ENCODE data around the gene C17orf100.

DNA sequence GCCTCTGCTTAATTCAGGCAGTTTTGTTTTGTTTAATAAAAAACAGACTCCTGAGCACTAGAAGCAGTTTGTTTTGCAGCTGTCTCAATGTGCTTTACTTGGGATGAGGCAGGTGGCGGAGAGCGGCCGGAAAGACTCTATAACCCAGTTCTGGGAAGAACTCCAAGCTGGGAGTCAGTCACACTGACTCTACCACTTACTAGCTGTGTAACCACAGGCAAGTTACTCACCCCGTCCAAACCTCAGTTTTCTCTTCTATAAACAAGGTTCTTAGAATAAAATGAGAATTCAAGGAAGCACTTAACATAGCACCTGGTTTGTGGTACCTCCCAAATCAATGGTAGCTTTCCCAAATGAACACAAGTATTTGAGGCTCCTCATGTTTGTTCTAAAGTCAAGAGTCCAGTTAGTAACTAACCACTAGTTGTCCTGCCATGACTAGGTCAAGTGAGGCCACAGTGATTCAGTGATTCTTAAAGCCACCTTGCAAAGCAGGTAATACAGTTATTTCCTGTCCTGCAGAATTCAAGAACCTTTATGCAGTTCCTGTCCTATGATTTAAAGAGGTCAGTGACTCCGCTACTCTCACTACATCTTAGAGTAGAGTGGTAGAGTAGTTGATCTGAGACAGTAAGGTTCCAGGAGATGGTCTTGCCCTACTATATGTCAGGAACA is 8.0 kb upstream of the C17orf100 start:
- TF ChIP-seq CTCF (IDR thresholded peaks at IDR 0.05; ENCODE audit: low read length) (no peak), EZH2phosphoT487 (IDR thresholded peaks at IDR 0.05; ENCODE audit: low read length) (no peak), EZH2 (optimal IDR thresholded peaks at IDR 0.05; ENCODE audit: low read depth, low read length) (no peak)

Measured in MM.1S (cell line).